Vagina (tissue), 2 donors: Measurements from ENCODE around the gene KCNN1. TPM values are rescaled to one million over a fixed set of nuclear protein-coding genes. Genes with fewer than 3 reads are reported as not detected.

Source experiments
- DNase-seq, 2 donors: peaks; one replicate each; pipeline ENCODE4 v3.0.0-alpha.2; 2017; ENCODE audit errors: extremely low spot score in 2 of 2
- H3K27ac ChIP-seq: fragments of 200-600 bp; sonication (generic); one replicate; pipeline ENCODE4 v1.5.1; 2019
- H3K27me3 ChIP-seq: fragments of 200-600 bp; sonication (generic); one replicate; pipeline ENCODE4 v1.5.1; 2019
- H3K36me3 ChIP-seq, 2 donors: fragments of 200-600 bp; sonication (generic); one replicate each; pipeline ENCODE4 v1.5.1; 2017 to 2019
- H3K4me1 ChIP-seq: fragments of 200-600 bp; sonication (generic); one replicate; pipeline ENCODE4 v1.5.1; 2019
- H3K4me3 ChIP-seq, 2 donors: fragments of 200-600 bp; sonication (generic); 1 replicate in 1 of 2; 2 replicates in 1 of 2; pipeline ENCODE4 v1.5.1; 2016 to 2019
- H3K9me3 ChIP-seq: fragments of 200-600 bp; sonication (generic); one replicate; pipeline ENCODE4 v1.5.1; 2019
- POLR2A ChIP-seq, 2 donors: fragments of 450-650 bp; IDR thresholded peaks; one replicate each; pipeline ENCODE4 v1.6.1; 2017; ENCODE audit warnings: antibody characterized with exemption in 2 of 2, mild to moderate bottlenecking in 2 of 2, moderate library complexity in 2 of 2
- POLR2AphosphoS5 ChIP-seq, 2 donors: sonication (generic); formaldehyde crosslinking; IDR thresholded peaks; one replicate each; pipeline ENCODE4 v1.9.0; 2017; ENCODE audit warnings: antibody characterized with exemption in 2 of 2, mild to moderate bottlenecking in 2 of 2, low read depth in 1 of 2; ENCODE audit not compliant: insufficient read depth in 1 of 2
- intact Hi-C: fragments of 100-400 bp; cut with DNase I; formaldehyde crosslinking; loops from one replicate; pipeline ENCODE4 v1.15.1; 2023
- total RNA-seq: library from RNA; depleted of rRNA; stranded (reverse); fragments of >200 nt; gene quantifications from one replicate; pipeline ENCODE4 v1.2.3, GENCODE V29; 2016
- TF ChIP-seq, protein P1 (sequence below), 3 experiments: fragments of 450-650 bp in 2 of 3; fragments of 200-600 bp in 1 of 3; sonication (generic) in 1 of 3; IDR thresholded peaks; one replicate each; pipeline ENCODE4 v1.5.1; 2017 to 2019; ENCODE audit warnings: antibody characterized with exemption in 3 of 3, mild to moderate bottlenecking in 2 of 3, moderate library complexity in 2 of 3

Gene KCNN1
- total RNA-seq, 1 donor from 2014 or later: 1.5 TPM

DNA sequence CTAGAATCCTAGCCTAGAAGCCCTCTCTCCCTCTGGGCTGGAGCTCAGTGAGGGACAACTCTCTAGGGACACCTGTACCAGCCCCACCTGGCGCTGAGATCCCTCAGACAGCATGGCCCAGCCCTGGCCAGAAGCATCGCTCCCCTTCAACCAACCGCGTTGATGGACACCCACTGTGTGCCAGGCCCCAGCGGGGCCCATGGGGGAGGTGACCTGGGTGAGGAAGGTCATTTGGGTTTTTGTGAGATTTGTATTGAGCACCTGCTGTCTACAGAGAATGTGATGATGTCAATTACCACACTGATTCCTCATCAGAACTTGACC, 31.9 kb downstream of the KCNN1 start:
- no peak for TF ChIP-seq POLR2A (IDR thresholded peaks at IDR 0.05)
- no peak for TF ChIP-seq POLR2AphosphoS5 (IDR thresholded peaks at IDR 0.05; ENCODE audit: insufficient read depth in 1 of 2, low read depth in 1 of 2)
- TF ChIP-seq, protein P1, sequence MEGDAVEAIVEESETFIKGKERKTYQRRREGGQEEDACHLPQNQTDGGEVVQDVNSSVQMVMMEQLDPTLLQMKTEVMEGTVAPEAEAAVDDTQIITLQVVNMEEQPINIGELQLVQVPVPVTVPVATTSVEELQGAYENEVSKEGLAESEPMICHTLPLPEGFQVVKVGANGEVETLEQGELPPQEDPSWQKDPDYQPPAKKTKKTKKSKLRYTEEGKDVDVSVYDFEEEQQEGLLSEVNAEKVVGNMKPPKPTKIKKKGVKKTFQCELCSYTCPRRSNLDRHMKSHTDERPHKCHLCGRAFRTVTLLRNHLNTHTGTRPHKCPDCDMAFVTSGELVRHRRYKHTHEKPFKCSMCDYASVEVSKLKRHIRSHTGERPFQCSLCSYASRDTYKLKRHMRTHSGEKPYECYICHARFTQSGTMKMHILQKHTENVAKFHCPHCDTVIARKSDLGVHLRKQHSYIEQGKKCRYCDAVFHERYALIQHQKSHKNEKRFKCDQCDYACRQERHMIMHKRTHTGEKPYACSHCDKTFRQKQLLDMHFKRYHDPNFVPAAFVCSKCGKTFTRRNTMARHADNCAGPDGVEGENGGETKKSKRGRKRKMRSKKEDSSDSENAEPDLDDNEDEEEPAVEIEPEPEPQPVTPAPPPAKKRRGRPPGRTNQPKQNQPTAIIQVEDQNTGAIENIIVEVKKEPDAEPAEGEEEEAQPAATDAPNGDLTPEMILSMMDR (IDR thresholded peaks at IDR 0.05): no peak
- no peak overlapping the region for H3K4me3 ChIP-seq
- H3K27me3 ChIP-seq: no peaks in the 10 kb centered on the region
- no peak for DNase-seq
- peaks cover 29% of the 10 kb centered on the region for H3K4me1 ChIP-seq
- no peaks in the 10 kb centered on the region for H3K9me3 ChIP-seq
- intact Hi-C loops: loop anchor here (5.0 to 10.0 kb wide), 2 partner anchors 56 to 134 kb away; no protein-coding TSS in a partner anchor
- no peak overlapping the region for H3K27ac ChIP-seq
- H3K36me3 ChIP-seq: no peaks in the 10 kb centered on the region

DNA sequence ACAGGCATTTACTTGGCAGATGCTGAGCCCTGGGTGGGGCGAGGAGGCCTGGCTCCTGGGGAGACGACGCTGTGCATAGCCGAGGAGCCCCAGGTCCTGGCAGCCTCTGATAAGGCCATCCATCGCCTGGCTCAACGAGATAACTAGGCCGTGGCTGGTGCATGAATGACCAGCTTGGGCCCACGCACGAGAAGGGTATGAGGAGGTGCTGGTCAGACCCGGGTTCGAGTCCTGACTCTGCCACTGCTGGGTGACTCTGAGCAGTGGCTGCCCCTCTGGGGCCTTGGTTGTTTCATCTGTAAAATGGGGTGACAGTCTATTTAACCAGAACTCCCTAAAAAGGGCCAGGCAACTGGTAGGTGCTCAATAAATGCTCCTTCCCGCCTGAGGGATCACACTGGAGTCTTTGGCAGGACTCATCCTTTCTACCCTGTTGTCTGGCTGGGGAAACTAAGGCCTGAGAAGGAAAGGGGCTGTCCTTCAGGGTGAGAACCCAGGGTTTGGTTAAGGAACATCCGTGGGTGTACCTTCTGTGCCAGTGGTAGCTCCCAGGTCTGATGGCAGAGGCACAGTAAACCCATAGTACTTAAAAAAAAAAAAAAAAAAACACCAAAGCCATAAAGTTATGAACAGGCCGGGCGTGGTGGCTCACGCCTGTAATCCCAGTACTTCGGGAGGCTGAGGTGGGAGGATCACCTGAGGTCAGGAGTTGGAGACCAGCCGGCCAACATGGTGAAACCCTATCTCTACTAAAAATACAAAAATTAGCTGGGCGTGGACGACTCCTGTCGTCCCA, 33.0 kb downstream of the KCNN1 start:
- no peaks in the 10 kb centered on the region for H3K27me3 ChIP-seq
- H3K4me1 ChIP-seq: peaks cover 29% of the 10 kb centered on the region
- DNase-seq: no peak
- TF ChIP-seq POLR2AphosphoS5 (IDR thresholded peaks at IDR 0.05; ENCODE audit: insufficient read depth in 1 of 2, low read depth in 1 of 2) (no peak), POLR2A (IDR thresholded peaks at IDR 0.05) (no peak)
- TF ChIP-seq, protein P1 (IDR thresholded peaks at IDR 0.05): no peak
- no peaks in the 10 kb centered on the region for H3K9me3 ChIP-seq
- peak overlapping the region; percentile 70 to 74 for H3K4me3 ChIP-seq
- peak overlapping the region; percentile 90 for H3K27ac ChIP-seq
- no peaks in the 10 kb centered on the region for H3K36me3 ChIP-seq
- intact Hi-C loops: loop anchor here (5.0 to 10.0 kb wide), 2 partner anchors 58 to 135 kb away; no protein-coding TSS in a partner anchor

DNA sequence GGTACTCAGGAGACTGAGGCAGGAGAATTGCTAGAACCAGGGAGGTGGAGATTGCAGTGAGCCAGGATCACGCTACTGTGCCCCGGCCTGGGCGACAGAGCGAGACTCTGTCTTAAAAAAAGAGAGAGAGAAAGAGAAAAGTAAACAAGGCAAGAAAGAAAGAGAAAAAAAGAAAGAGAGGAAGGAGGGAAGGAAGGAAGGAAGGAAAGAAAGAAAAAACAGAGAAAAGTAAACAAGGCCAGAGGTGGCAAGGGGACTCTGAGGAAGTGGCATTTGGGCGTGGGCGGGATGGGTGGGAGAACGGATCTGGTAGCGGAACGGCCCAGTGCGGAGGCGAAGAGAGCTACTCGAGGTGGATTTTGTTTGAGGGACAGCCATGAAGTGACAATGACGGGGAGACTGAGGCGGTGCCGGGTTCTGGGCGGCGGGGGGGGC, 33.6 kb downstream of the KCNN1 start:
- Histone ChIP-seq H3K36me3 (no peaks in the 10 kb centered on the region), H3K9me3 (no peaks in the 10 kb centered on the region), H3K4me3 (peak overlapping the region; percentile 70 to 74), H3K27me3 (no peaks in the 10 kb centered on the region), H3K27ac (peak overlapping the region; percentile 90), H3K4me1 (peaks cover 29% of the 10 kb centered on the region)
- DNase-seq: no peak
- TF ChIP-seq POLR2AphosphoS5 (IDR thresholded peaks at IDR 0.05; ENCODE audit: insufficient read depth in 1 of 2, low read depth in 1 of 2) (no peak), POLR2A (IDR thresholded peaks at IDR 0.05) (no peak)
- TF ChIP-seq, protein P1 (IDR thresholded peaks at IDR 0.05): peak in 1 of 3 experiments; percentile 7
- intact Hi-C loops: no loop called here

DNA sequence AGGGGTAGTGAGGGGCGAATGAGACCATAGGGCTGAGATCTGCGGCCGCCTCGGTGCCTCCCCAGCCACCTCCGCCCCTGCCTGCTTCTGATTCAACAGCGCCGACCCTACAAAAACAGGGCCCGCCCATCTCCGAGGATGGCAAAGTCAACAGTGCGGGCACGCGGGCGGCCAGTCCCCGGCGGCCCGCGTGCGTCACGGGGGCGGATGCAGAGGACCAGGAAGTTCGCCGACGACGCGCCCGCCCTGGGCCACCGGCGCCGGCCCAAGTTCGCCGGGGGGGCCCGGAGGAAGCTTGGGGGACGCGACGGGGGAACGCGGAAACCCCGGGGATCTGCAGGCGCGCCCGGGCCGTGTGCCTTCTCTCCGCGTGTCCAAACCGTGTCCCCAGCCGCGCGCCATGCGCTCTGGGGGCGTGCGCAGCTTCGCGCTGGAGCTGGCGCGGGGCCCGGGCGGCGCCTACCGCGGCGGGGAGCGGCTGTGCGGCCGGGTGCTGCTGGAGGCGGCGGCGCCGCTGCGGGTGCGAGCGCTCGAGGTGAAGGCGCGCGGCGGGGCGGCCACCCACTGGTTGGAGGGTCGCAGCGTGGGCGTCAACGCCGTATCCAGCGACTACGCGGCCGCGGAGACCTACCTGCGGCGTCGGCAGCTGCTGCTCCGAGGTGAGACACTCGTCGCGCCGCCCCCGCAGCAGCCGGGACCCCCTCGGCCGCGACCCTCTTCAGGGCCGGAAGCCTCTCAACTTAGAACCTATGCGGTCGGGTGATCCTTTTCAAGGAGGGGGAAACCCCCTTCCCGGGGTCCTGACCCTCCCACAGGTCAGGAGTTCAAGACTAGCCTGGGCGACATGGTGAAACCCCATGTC, 34.2 kb downstream of the KCNN1 start:
- Histone ChIP-seq H3K9me3 (no peaks in the 10 kb centered on the region), H3K4me1 (peaks cover 29% of the 10 kb centered on the region), H3K27ac (peak overlapping the region; percentile 90), H3K36me3 (no peaks in the 10 kb centered on the region), H3K4me3 (peak overlapping the region; percentile 70 to 74), H3K27me3 (no peaks in the 10 kb centered on the region)
- intact Hi-C loops: no loop called here
- DNase-seq: peak in 1 of 2 donors; percentile 92
- TF ChIP-seq, protein P1 (IDR thresholded peaks at IDR 0.05): no peak
- TF ChIP-seq POLR2A (IDR thresholded peaks at IDR 0.05): peak in 1 of 2 donors; percentile 48
- peak; percentile 24 to 84 for TF ChIP-seq POLR2AphosphoS5 (IDR thresholded peaks at IDR 0.05; ENCODE audit: insufficient read depth in 1 of 2, low read depth in 1 of 2)
